LoVo (cell line): Measurements from ENCODE around the gene P2RY14.

Experiments
- DNase-seq: peaks from one replicate; pipeline ENCODE4 v3.0.0-alpha.2; 2016; ENCODE audit warnings: low spot score

The P2RY14 gene

DNA sequence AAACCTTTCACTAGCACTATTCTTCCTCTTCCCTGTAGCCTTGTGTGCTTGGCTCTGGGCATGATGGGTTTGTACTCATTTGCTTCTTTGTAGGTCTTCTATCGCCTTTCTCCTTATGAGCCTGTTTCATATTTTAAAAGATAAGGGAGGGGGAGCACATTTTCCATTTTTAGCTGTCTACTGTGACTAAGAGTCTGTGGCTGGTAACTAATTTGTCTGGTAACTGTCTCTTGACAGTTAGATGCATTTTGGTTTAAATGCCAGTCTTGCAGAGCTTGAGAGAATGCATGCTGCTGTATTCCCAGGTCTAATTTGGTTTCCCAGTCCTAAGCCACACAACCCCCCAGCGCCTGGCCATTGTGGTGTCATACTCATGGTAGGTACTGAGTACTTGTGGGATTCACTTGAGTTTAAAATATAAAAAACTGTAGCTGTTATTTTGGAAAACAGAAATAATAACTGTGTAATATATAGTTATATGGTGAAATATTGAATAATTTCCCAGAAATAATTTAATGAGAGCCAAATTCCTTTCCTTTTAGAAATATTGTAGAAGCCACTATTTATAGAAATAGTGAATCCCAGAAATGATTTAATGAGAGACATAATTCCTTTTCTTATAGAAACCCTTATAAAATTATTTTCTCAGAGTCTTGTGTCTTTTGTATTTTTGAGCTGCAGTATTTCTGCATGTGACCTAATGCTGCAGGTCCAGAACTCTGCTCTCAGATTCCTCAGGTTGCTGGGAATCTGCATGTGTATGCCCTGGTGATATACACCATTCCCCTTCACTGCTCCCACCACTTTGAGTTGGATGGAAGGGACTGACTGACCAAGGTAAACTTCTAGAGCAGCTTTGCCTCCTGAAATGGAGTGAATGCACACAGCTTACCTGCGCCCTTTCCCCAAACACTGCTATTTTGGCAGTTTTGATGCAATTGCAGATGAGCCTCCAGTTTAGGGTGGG is 61.4 kb downstream of the P2RY14 start:
- no peak for DNase-seq

DNA sequence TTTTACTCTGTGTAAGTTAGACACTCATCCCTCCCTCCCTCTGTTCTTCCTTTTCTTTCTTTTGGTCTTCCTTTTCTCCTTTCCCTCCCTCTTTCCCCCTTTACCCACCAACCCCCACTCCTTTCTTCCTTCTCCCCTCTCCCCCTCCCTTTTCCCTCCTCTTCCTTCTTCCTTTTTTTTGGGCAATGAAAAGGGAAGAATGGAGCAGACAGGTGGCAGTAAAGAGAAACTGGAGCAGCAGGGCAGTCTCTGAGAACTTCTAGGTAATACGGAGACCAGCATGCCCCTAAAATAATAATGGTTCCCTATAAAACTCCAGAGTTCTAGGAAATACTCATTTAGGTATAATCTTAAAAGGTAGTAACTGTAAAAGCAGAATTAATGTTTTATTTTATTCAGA is 63.9 kb downstream of the P2RY14 start:
- no peak for DNase-seq

DNA sequence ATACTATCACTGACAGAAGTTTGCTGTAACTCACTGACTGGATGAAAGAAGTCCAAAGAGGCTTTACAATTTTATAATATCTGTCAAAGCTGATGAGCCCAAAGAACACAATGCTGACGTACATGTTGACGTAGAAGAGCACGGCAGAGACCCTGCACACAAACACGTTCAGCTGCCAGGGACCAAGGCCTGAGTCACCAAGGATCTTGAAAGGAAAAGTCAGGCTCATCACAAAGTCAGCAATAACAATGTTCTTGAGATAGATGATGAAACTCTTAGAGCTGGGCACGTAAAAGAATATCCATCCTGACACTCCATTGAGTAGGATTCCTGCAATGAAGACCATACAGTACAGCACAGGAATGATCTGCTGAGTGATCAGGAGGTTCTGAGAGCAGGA is 64.5 kb downstream of the P2RY14 start:
- DNase-seq: no peak

DNA sequence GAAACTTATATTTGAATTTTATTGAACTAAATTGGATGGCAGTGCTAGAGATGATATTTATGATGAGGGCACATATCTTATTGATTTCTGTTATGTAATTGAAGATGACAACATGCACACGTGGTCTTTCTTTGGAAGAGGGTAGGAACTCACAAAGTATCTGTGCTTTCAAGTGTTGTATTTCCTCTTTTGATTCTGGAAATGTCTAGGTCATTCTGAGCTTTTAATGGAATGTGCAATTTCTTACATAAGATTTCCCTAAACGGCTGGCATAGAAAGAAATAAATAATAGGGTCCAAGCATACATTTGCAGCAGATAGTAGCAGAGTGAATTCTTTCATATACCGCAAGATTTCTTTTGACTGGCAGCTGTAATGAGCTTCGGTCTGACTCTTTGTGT is 65.2 kb downstream of the P2RY14 start:
- DNase-seq: no peak

DNA sequence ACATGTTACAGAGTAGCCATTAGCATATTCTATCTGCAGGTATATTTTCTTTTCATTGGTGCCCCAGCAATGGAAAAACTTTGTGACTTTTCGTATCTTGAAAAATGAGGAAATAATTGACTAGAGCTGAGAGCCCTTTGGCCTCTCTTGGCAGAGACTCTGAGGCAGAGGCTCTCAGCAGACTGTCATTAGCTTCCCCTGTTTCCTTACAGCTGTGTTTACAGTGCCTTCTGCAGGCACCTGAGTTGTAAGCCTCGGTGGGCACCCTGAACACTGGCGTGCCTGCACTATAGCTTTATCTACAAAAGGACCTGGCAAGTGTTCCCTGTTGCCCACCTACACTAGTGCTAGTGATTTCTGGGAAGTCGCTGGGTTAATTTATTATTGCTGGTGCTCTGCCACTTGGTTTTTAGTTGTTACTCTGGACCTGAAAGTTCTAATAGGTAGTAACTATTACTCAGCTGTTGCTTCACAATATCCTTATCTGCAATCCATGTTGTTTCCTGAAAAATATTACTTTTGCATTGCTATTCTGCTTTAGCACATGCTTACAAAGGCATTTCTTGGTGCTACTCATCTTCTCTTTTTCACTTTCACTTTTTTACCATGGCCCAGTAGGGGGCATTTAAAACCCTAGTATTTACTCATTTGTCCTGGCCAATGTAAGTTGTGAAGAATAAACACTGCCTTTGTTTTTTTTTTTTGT is 67.5 kb downstream of the P2RY14 start:
- DNase-seq: no peak

DNA sequence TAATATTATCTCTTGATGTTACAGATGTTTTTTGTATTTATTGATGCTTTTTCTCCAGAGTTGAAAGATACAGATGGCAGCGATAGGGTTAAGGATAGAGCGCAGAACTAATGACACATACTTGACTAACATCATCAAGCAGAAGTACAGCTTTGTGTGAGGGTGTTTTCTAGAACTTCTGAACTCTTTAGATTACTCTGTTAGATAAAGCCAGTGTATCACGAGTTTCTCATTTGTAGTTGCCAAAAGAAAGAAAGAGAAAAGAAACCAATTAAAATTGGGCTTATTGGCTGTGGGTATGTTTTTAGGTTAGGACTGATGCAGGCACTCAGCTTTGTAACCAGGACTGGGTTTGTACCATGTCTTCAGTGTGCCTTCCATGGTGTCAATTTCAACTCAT is 68.7 kb downstream of the P2RY14 start:
- DNase-seq: no peak

DNA sequence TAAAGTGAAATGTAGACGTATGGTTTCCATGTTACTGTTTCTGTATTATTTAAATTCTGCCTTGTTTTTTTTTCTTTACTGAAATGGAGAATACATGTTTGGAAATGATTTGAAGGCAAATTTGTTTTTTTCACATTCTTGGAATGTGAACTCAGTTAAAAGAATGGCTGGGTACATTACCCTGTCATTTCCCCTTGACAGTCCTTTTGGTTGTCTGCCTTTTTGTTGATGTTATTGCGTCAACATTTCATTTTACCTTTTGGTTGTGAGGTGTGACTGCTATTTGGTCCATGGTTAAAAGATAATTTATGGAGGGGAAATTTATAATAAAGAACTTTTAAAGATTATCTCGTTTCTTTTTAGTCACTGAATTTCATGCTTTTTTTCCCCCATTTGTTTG is 72.1 kb downstream of the P2RY14 start:
- no peak for DNase-seq

DNA sequence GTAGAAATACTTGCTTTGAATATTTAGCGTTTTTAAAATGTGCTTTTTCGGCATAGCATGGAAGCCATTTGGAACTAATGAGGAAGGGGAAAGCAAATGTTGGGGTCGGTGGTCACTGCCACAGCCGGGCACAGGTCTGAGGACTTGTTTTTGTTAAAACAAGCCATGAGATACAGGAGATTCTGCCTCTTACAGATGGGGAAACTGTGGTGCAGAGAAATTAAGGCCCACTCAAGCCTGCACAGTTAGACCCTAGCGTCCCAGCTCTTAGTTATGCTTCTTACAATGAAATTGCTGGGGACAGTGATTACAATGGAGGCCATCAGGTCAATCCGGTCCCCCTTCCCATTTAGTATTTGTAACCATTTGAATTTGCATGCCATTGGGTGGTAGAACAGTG is 72.9 kb downstream of the P2RY14 start:
- DNase-seq: no peak

DNA sequence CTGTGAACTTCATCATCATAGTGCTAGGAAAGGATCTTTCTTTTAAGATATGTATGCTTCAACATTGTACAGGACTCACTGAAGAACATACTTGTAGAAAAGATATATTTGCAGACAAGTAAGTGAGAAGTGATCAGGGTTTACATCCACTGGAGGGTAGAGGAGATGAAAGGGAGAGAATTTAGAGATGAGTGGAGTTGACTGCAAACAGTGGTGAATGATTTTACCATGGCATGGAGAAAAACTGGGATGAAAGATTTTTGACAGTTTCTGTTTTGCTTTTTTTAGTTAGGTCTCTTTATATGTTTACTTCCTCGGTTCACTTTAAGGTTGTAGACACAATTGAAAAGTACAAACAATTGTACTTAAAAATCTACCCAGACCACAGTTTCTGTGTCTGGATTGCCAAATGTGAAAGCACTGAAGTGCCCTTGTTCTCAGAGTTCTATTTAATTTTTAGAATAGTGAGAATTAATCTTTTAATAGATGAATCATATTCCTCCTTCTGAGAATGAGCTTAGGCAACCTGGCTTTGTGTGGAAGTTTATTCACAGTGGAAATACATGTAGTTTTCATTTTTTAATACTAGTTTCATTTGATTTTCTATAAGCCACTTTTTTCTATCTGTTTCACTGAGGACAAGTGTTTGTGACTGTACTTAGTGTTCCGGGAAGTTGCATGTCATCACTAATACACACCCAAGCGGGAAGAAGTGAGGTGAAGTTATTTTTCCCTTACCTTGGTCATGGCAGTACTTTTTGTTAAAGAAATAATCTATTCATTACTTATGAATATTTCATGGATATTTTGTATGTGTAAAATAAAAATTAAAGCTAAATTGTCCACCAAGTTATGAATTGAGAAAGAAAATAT is 73.6 kb downstream of the P2RY14 start:
- DNase-seq: no peak

DNA sequence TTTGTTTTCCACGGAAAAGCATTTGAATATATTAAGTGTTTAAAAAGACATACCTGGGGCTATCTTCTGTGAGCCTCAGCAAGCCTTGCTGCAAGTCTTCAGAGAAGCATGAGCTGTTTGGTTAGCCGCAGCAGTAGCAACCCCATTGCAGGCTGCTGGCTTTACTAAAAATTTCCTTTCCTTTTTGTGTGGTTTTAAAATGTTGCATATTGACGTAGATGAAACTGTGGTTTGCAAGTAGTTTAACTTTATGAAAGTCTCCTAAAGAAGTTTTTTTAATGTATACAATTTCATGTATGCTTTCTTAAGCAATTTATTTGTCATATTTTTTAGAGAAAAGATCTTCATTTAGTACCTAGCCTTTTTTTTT is 75.3 kb downstream of the P2RY14 start, which contains the start of gene GPR171:
Gene GPR171, minus strand, starts transcription at position 166 of the 370 bp plus-strand sequence. CDS start 3,830 bp downstream, outside the sequence.
- no peak for DNase-seq

DNA sequence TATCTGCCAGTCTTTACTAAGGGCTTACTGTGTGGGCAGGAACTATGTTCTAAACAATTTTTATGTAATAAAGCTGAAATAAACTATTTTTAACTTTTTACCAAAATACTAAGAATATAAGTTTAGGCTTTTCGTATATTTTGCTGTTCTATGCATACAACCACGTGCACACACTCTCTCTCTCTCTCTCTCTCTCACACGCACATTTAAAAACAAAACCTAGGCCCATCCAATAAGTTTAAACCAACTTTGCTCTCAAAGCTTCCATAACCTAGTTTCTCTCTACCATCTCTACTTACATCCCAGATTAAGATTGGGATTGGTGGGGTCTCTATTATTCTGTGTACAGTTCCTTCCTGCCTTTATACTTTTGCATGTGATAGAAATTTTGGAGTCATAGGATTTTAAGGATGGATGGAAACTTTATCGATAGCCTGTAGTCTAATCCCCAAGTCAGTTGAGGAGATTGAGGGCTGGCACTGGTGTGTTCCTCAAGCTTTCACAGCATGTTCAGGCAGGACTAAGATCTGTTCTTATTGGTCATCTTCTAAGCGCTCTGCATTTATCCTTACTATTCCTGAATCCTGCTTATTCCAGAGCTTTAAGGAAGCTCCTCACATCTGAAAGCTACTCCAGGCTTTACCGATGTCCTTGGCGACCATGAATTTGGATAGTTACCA is 77.2 kb downstream of the P2RY14 start:
- DNase-seq: no peak

DNA sequence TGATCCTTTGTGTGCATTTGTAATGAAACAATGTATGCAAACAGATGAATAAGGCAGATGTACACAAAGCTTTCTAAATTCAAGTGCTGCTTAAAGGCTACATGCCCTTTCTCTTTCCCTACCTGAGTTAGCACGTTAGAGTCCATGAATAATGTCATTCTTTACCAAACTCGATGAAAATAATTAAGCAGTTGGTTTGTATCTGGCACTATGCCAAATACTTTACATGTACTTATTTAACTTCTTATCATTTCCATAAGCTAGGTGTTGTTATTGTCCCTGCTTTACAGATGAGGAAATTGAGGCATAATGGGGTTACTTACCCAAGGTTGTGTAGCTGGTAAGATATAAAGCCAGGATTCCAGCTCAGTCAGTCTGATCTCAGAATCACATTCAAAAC is 77.8 kb downstream of the P2RY14 start:
- no peak for DNase-seq

DNA sequence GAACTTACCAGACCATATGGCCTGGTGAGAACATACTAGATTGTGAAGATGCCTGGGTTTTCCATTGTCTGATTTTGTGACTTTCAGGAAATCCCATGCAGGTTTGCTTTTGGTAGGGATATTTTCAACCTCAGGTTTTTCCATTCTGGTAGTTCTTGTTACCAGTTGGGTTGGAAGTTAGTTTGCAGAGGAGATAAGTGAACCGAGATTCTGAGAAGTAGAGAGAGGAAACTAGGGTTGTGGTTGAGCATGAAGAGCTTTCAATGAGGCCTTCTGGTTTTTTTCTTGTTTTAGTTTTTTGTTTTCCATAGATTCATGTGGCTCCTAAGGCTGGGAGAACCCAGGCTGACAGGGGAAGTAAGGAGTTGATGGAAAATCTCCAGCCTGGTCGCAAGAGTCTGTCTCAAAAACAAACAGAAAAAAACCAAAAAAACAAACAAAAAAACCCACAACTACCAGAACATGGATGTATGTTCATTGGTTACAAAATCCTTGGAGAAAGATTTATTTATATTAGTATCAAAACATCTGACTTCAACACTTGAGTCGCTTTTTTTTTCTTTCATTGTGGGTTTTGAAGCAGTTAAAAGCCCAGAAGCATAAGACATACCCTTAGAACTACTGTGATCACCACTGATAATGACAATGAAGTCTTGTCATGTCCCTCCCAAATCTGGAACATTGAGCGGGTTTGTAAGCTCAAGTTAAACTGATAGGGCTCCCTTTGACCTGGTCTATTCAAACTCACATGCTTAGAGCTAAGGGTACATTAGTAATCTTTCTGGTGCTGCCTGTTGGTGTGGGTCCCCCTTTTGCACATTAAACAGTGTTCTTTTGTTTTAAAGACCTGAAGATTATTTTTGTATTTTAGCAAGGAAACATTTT is 78.5 kb downstream of the P2RY14 start:
- DNase-seq: no peak

DNA sequence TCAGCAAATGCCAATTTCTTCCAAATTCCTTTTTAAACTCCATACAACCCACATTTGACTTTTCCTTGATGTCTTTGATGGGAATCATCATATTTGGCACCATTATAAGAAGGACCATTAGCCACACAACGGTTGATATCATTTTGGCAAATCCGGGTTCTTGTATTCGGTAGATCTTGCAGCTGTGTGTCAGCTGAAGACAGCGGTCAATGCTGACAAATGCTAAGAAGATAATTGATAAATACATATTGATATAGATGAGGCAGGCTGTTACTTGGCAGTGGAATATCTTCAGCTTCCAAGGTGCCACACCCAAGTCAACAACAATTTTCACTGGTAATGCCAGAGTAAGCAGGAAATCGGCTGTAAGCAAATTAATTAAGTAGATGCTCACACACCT is 79.5 kb downstream of the P2RY14 start:
- DNase-seq: no peak

DNA sequence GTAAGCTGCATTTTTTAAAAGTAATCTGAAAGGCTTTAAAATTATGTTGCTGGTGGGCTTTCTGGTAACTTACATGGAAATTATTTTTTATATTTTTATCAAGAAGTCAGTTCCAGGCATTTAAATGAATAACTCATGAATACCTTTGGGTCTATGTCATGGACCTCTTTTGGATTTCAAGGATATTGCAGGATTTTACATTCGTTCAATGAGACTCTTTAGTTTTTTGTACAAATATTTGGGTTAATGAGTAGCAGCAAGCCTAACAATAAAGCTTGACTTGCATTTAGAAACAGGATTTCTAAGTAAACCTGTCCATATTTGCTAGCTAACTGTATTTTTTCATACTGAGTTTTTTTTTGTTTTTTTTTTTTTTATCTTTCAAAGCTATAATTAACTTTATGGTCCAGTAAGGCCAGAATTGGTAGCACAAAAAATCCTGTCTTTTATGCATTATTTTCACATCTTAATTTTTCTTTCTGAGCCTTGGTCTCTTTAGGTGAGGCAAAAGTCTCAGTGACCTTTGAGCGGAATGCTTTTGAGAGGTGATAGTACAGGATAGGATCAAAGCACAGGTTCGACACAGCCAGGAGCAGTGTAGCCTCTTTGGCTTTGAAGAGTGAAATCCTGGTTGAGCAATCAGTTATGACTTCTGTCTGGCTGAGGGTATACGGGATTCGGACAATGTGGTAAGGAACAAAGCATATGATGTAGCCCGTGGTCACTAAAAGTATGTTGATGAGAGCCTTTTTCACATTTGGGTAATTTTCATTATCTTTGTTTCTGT is 80.2 kb downstream of the P2RY14 start:
- no peak for DNase-seq

DNA sequence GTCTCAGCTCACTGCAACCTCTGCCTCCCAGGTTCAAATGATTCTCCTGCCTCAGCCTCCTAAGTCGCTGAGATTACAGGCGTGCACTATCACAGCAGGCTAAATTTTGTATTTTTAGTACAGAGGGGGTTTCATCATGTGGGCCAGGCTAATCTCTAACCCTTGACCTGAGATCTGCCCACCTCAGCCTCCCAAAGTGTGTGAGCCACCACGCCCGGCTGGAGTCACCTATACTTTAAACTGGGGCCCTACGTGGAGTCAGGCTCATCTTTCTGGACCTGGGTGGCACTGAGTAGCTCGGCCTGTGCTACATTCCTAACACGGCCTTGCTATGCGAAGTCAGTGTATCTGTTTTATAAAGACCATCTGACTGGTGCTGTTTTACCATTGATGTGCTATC is 81.1 kb downstream of the P2RY14 start:
- no peak for DNase-seq

DNA sequence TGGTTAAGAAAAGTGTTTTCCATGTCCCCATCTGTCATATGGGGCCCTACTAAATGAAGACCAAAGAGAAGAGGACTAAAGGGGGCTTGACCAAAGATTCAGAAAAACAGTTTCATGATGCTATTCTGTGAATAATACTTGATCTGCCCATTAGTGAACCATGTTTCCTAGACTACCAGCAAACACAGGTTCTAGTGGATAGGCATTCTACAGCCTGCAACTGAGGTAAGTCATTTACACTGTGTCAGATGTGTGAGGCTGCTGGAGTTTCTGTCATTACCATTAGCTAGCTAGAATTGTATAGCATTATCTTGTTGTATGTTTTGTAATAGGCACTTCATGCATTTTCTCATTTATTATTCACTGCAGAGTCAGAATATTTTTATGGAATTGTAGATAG is 81.9 kb downstream of the P2RY14 start:
- no peak for DNase-seq

DNA sequence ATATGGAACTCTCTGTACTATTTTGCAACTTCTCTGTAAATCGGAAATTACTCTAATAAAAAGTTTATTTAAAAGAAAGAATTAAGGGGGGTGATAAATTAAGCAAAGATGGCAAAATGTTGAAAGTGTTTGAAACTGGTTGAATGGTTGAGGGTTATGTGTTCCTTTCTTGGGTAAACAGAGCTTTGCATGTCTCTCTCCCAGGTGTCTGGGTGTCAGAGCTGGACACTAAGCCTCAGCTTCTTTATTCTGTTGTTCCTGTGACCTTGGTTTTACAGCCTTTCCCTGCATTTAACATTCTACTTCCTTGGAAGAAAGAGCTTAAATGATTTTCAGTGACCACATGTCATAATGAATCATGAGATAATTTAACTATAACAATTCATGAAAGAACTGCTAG is 82.5 kb downstream of the P2RY14 start:
- DNase-seq: no peak

DNA sequence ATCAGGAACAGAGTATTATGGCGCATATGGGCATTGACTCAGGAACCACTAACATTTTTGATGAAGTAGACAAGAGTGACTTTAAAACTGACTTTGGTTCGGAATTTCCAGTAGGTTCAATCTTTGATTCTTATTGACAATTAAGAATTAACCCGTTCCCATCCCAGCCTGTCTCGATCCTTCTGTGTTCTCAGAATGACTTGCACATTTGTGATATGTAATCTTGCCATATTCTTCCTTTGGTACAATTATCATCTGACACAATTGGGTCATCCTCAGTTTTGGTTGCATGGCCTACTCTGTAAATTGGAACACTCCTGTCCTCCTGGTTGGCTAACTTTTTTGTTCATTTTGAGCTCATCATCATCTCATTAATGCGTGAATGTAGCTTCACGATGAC is 85.8 kb downstream of the P2RY14 start:
- no peak for DNase-seq

DNA sequence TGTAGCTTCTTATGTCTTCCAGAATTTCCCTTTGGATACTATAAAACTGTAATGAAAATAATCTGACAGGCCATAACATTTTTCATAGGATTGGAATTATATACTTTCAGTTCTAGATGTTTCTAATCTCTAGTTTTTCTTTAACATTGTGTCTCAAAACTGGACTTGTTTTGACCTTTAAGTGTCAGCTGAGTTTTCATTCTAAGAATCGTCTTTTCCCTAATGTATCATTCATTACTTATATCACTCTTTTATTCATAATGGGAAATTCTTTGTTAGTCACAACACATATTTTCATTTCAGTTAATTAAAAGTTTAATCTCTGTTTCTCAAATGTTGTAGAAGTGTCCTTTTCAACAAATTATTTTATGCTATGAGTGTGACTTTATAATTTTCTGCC is 87.2 kb downstream of the P2RY14 start:
- DNase-seq: no peak
